H9 (cell line): Measurements from ENCODE around the gene SPEN. TPM values are rescaled to one million over a fixed set of nuclear protein-coding genes. Genes with fewer than 3 reads are reported as not detected.

Experiments
- DNase-seq: peaks from one replicate; pipeline ENCODE4 v3.0.0-alpha.2; 2017
- H2AFZ ChIP-seq: one replicate; pipeline ENCODE4 v1.6.1; 2013; ENCODE audit warnings: mild to moderate bottlenecking, low read length, control low read depth, moderate library complexity
- H2AK5ac ChIP-seq: 2 replicates; pipeline ENCODE4 v1.6.1; 2013; ENCODE audit warnings: low read length, control low read depth, mixed read lengths; ENCODE audit not compliant: insufficient read length
- H2BK120ac ChIP-seq: one replicate; pipeline ENCODE4 v1.6.1; 2013; ENCODE audit warnings: low read depth, mild to moderate bottlenecking, low read length, control low read depth, inconsistent platforms; ENCODE audit not compliant: poor library complexity, severe bottlenecking
- H2BK12ac ChIP-seq: 2 replicates; pipeline ENCODE4 v1.6.1; 2013; ENCODE audit warnings: low read length, control low read depth, mixed read lengths, low read depth; ENCODE audit not compliant: insufficient read length
- H2BK15ac ChIP-seq: 2 replicates; pipeline ENCODE4 v1.6.1; 2013; ENCODE audit warnings: low read depth, low read length, control low read depth
- H2BK20ac ChIP-seq: one replicate; pipeline ENCODE4 v1.6.1; 2013; ENCODE audit warnings: low read depth, mild to moderate bottlenecking, low read length, control low read depth, inconsistent platforms; ENCODE audit not compliant: poor library complexity, severe bottlenecking
- H2BK5ac ChIP-seq: 2 replicates; pipeline ENCODE4 v1.6.1; 2013; ENCODE audit warnings: low read length, control low read depth, mixed read lengths; ENCODE audit not compliant: insufficient read length
- H3K14ac ChIP-seq: 2 replicates; pipeline ENCODE4 v1.6.1; 2013; ENCODE audit warnings: low read length, control low read depth; ENCODE audit not compliant: insufficient read depth
- H3K18ac ChIP-seq: 2 replicates; pipeline ENCODE4 v1.6.1; 2013; ENCODE audit warnings: low read depth, mild to moderate bottlenecking, mixed read lengths, low read length, control low read depth; ENCODE audit not compliant: insufficient read length
- H3K23ac ChIP-seq: 2 replicates; pipeline ENCODE4 v1.6.1; 2013; ENCODE audit warnings: low read length, control low read depth, mixed read lengths, low read depth; ENCODE audit not compliant: insufficient read length
- H3K23me2 ChIP-seq: 2 replicates; pipeline ENCODE4 v1.6.1; 2013; ENCODE audit warnings: low read depth, mild to moderate bottlenecking, mixed read lengths, low read length, control low read depth; ENCODE audit not compliant: insufficient read length, poor library complexity, severe bottlenecking
- H3K27ac ChIP-seq: 2 replicates; pipeline ENCODE4 v1.5.1; 2013; ENCODE audit warnings: low read length, control low read depth, mixed read lengths, low read depth; ENCODE audit not compliant: insufficient read length
- H3K27me3 ChIP-seq: 2 replicates; pipeline ENCODE4 v1.6.1; 2013; ENCODE audit warnings: low read length, control low read depth, inconsistent platforms; ENCODE audit not compliant: insufficient read depth
- H3K4ac ChIP-seq: 2 replicates; pipeline ENCODE4 v1.6.1; 2013; ENCODE audit warnings: low read depth, mild to moderate bottlenecking, control low read depth, inconsistent platforms, low read length, moderate library complexity
- H3K4me1 ChIP-seq: 2 replicates; pipeline ENCODE4 v1.6.1; 2013; ENCODE audit warnings: low read length, control low read depth, inconsistent platforms; ENCODE audit not compliant: insufficient read depth
- H3K4me2 ChIP-seq: 2 replicates; pipeline ENCODE4 v1.6.1; 2013; ENCODE audit warnings: low read length, control low read depth, mixed read lengths; ENCODE audit not compliant: insufficient read length, insufficient read depth
- H3K56ac ChIP-seq: 2 replicates; pipeline ENCODE4 v1.6.1; 2013; ENCODE audit warnings: low read depth, mild to moderate bottlenecking, mixed read lengths, low read length, control low read depth; ENCODE audit not compliant: insufficient read length
- H3K79me1 ChIP-seq: 2 replicates; pipeline ENCODE4 v1.6.1; 2013; ENCODE audit warnings: low read depth, mild to moderate bottlenecking, moderate library complexity, low read length, control low read depth, inconsistent platforms; ENCODE audit not compliant: insufficient read depth, poor library complexity, severe bottlenecking
- H3K79me2 ChIP-seq: 2 replicates; pipeline ENCODE4 v1.6.1; 2013; ENCODE audit warnings: low read length, control low read depth, inconsistent platforms; ENCODE audit not compliant: insufficient read depth
- H3K9ac ChIP-seq: 2 replicates; pipeline ENCODE4 v1.6.1; 2013; ENCODE audit warnings: low read length, control low read depth, mixed read lengths; ENCODE audit not compliant: insufficient read length; ENCODE audit errors: extremely low read depth
- H3K9me3 ChIP-seq: one replicate; pipeline ENCODE4 v1.6.1; 2013; ENCODE audit warnings: low read depth, low read length, inconsistent platforms; ENCODE audit not compliant: control insufficient read depth
- H3T11ph ChIP-seq: one replicate; pipeline ENCODE4 v1.6.1; 2013; ENCODE audit warnings: mild to moderate bottlenecking, low read length, control low read depth, inconsistent platforms
- H4K20me1 ChIP-seq: one replicate; pipeline ENCODE4 v1.6.1; 2013; ENCODE audit not compliant: control insufficient read depth, insufficient read length, insufficient read depth
- H4K5ac ChIP-seq: 2 replicates; pipeline ENCODE4 v1.6.1; 2013; ENCODE audit warnings: low read depth, mild to moderate bottlenecking, mixed read lengths, low read length, control low read depth; ENCODE audit not compliant: insufficient read length
- H4K8ac ChIP-seq: replicated peaks from 2 replicates; pipeline ENCODE4 v1.6.1; 2013; ENCODE audit warnings: low read length, control low read depth, mixed read lengths, low read depth; ENCODE audit not compliant: insufficient read length
- H4K91ac ChIP-seq: 2 replicates; pipeline ENCODE4 v1.6.1; 2013; ENCODE audit warnings: low read depth, mild to moderate bottlenecking, moderate library complexity, mixed read lengths, low read length, control low read depth; ENCODE audit not compliant: insufficient read length
- H3K27ac Mint-ChIP-seq, 3 experiments: 2 replicates in 2 of 3; 3 replicates in 1 of 3; pipeline ENCODE4 v1.8.0; 2020 to 2021; ENCODE audit warnings: mixed read lengths in 3 of 3, mild to moderate bottlenecking in 1 of 3, moderate library complexity in 1 of 3
- H3K27me3 Mint-ChIP-seq: 2 replicates; pipeline ENCODE4 v1.8.0; 2021; ENCODE audit warnings: low read depth, mild to moderate bottlenecking, moderate library complexity, mixed read lengths
- H3K36me3 Mint-ChIP-seq, 3 experiments: 2 replicates in 2 of 3; 3 replicates in 1 of 3; pipeline ENCODE4 v1.8.0; 2020 to 2021; ENCODE audit warnings: low read depth in 3 of 3, mixed read lengths in 3 of 3; ENCODE audit not compliant: insufficient read depth in 1 of 3
- H3K4me1 Mint-ChIP-seq, 2 experiments: 2 replicates each; pipeline ENCODE4 v1.8.0; 2020; ENCODE audit warnings: mixed read lengths in 2 of 2
- H3K4me3 Mint-ChIP-seq, 2 experiments: 2 replicates in 1 of 2; 3 replicates in 1 of 2; pipeline ENCODE4 v1.8.0; 2020 to 2021; ENCODE audit warnings: mild to moderate bottlenecking in 2 of 2, mixed read lengths in 2 of 2, moderate library complexity in 1 of 2
- H3K9me3 Mint-ChIP-seq, 2 experiments: 2 replicates in 1 of 2; 3 replicates in 1 of 2; pipeline ENCODE4 v1.8.0; 2020; ENCODE audit warnings: mild to moderate bottlenecking in 2 of 2, mixed read lengths in 2 of 2, moderate library complexity in 1 of 2
- WGBS: extraction: QIAGEN DNeasy Blood & Tissue Kit; methylation state at CpG from one replicate; pipeline ENCODE4 v1.1.7; 2013; ENCODE audit warnings: missing lambda C conversion rate, low lambda C conversion rate, mixed read lengths; ENCODE audit not compliant: insufficient read length; ENCODE audit errors: extremely low coverage; 5-methylcytosine and 5-hydroxymethylcytosine counted together
- total RNA-seq: library from RNA; stranded (reverse); gene quantifications from 2 replicates; pipeline ENCODE4 v1.2.1, GENCODE V29; 2021
- TF ChIP-seq, protein P1 (sequence below): fragments of 200-600 bp; sonication (generic); conservative IDR thresholded peaks from 3 replicates; pipeline ENCODE4 v1.8.0; 2021; ENCODE audit warnings: antibody characterized with exemption, mild to moderate bottlenecking

The SPEN gene
- total RNA-seq, 1 experiment from 2014 or later = 59.6 TPM

DNA sequence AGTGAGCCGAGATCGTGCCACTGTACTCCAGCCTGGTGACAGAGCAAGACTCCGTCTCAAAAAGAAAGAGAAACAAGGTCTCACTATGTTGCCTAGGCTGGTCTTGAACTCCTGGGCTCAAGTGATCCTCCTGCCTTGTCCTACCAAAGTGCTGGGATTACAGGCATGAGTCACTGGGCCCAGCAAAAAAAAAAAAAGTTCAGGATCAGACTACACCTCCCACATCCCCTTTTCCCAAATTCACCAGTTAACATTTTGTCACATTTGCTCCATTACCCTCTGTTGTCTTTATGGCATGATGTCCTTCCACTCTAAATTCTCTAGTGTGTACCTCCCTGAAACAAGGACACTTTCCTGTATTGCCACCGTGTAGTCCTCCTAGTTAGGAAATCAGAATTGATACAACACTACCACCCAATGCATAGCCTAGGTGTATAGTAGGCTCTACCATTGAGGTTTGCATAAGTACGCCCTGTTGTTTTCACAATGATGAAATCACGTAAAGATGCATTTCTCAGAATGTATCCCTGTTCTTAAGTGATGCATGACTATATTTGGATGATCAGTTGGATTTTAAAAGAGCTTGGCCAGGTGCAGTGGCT is 10.7 kb downstream of the SPEN start:
- no peak overlapping the region for H3K18ac ChIP-seq
- H3T11ph ChIP-seq = no peak overlapping the region
- H2BK12ac ChIP-seq = no peak overlapping the region
- no CpG with 5 or more reads among the region's 6 CpGs for WGBS
- no peak overlapping the region for H3K23ac ChIP-seq
- no peak overlapping the region for H4K5ac ChIP-seq
- H3K4me1 Mint-ChIP-seq = no peaks in the 10 kb centered on the region; a peak in 1 of 4 replicates
- peaks cover 17% of the 10 kb centered on the region; the same call in 1 of the 2 replicates for H3K79me2 ChIP-seq
- H2BK120ac ChIP-seq = no peak overlapping the region
- peaks cover 4% of the 10 kb centered on the region for H4K20me1 ChIP-seq
- H3K36me3 Mint-ChIP-seq = peaks cover 0 to 2% (median 0%) of the 10 kb centered on the region in 3 experiments; a peak in 2 of 7 replicates
- no peak overlapping the region for H2BK5ac ChIP-seq
- no peak overlapping the region for H2AK5ac ChIP-seq
- H3K14ac ChIP-seq = no peak overlapping the region
- H3K9ac ChIP-seq = no peak overlapping the region
- no peak overlapping the region for H2AFZ ChIP-seq
- H2BK15ac ChIP-seq = no peak overlapping the region
- no peaks in the 10 kb centered on the region for H3K23me2 ChIP-seq
- no peaks in the 10 kb centered on the region for H3K9me3 ChIP-seq
- H3K9me3 Mint-ChIP-seq = no peaks in the 10 kb centered on the region
- H3K27ac Mint-ChIP-seq = peak overlapping the region in 1 of 3 experiments; percentile 30; a peak in 1 of 7 replicates
- H3K56ac ChIP-seq = no peak overlapping the region
- no peak overlapping the region; the same call in 1 of the 2 replicates for H3K4ac ChIP-seq
- no peaks in the 10 kb centered on the region for H3K4me1 ChIP-seq
- peaks cover 15% of the 10 kb centered on the region for H3K79me1 ChIP-seq
- no peak for DNase-seq
- H3K27ac ChIP-seq = no peak overlapping the region
- TF ChIP-seq, protein P1, sequence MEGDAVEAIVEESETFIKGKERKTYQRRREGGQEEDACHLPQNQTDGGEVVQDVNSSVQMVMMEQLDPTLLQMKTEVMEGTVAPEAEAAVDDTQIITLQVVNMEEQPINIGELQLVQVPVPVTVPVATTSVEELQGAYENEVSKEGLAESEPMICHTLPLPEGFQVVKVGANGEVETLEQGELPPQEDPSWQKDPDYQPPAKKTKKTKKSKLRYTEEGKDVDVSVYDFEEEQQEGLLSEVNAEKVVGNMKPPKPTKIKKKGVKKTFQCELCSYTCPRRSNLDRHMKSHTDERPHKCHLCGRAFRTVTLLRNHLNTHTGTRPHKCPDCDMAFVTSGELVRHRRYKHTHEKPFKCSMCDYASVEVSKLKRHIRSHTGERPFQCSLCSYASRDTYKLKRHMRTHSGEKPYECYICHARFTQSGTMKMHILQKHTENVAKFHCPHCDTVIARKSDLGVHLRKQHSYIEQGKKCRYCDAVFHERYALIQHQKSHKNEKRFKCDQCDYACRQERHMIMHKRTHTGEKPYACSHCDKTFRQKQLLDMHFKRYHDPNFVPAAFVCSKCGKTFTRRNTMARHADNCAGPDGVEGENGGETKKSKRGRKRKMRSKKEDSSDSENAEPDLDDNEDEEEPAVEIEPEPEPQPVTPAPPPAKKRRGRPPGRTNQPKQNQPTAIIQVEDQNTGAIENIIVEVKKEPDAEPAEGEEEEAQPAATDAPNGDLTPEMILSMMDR = no peak
- H3K27me3 ChIP-seq = no peaks in the 10 kb centered on the region
- no peak overlapping the region for H3K4me3 Mint-ChIP-seq
- H3K4me2 ChIP-seq = no peak overlapping the region
- no peak overlapping the region for H4K91ac ChIP-seq
- no peak overlapping the region for H2BK20ac ChIP-seq
- no peaks in the 10 kb centered on the region for H3K27me3 Mint-ChIP-seq
- H4K8ac ChIP-seq = no peak overlapping the region
